HepG2 (cell line): Measurements from ENCODE around the gene CHPF. TPM values are rescaled to one million over a fixed set of nuclear protein-coding genes. Genes with fewer than 3 reads are reported as not detected.

ENCODE experiments used
- AGO1 ChIP-seq: fragments of 200-400 bp; formaldehyde crosslinking; IDR thresholded peaks from 2 replicates; pipeline ENCODE4 v1.6.1; 2017; ENCODE audit warnings: mild to moderate bottlenecking, low read depth, low read length, moderate library complexity; ENCODE audit not compliant: poor library complexity, severe bottlenecking
- ARNT2 ChIP-seq: sonication (generic); formaldehyde crosslinking; IDR thresholded peaks from 2 replicates; pipeline ENCODE4 v1.8.0; 2022; ENCODE audit warnings: mild to moderate bottlenecking, low read depth, missing genetic modification reagents, moderate library complexity
- ATF6 ChIP-seq: sonication (generic); formaldehyde crosslinking; conservative IDR thresholded peaks from 2 replicates; pipeline ENCODE4 v1.4.0; 2020; ENCODE audit warnings: missing genetic modification reagents
- BRD4 ChIP-seq: sonication (generic); formaldehyde crosslinking; IDR thresholded peaks from 2 replicates; pipeline ENCODE4 v1.4.0; 2020; ENCODE audit warnings: missing genetic modification reagents
- FOXO4 ChIP-seq: sonication (generic); formaldehyde crosslinking; conservative IDR thresholded peaks from 2 replicates; pipeline ENCODE4 v1.8.1; 2023; ENCODE audit warnings: missing genetic modification reagents
- MZF1 ChIP-seq: sonication (generic); formaldehyde crosslinking; IDR thresholded peaks from 2 replicates; pipeline ENCODE4 v1.8.1; 2023; ENCODE audit warnings: mild to moderate bottlenecking, missing genetic modification reagents, borderline replicate concordance
- REPIN1 ChIP-seq: sonication (generic); formaldehyde crosslinking; IDR thresholded peaks from 2 replicates; pipeline ENCODE4 v1.8.0; 2022; ENCODE audit warnings: missing genetic modification reagents, low read depth, mild to moderate bottlenecking, borderline replicate concordance
- SOX6 ChIP-seq, 2 experiments: fragments of 450-650 bp in 1 of 2; sonication (generic) in 1 of 2; formaldehyde crosslinking in 1 of 2; IDR thresholded peaks; 2 replicates each; pipeline versions ENCODE4 v1.4.0 to v1.6.1; 2017 to 2020; ENCODE audit warnings: antibody characterized with exemption in 1 of 2, mild to moderate bottlenecking in 1 of 2, missing genetic modification reagents in 1 of 2
- ZFP41 ChIP-seq: sonication (generic); formaldehyde crosslinking; IDR thresholded peaks from 2 replicates; pipeline ENCODE4 v1.4.0; 2020; ENCODE audit warnings: mild to moderate bottlenecking, missing genetic modification reagents, borderline replicate concordance
- ZKSCAN1 ChIP-seq: fragments of 150-350 bp; IDR thresholded peaks from 2 replicates; pipeline ENCODE4 v1.6.1; 2014; ENCODE audit warnings: low read length
- ZNF124 ChIP-seq: sonication (generic); formaldehyde crosslinking; IDR thresholded peaks from 2 replicates; pipeline ENCODE4 v1.4.0; 2020; ENCODE audit warnings: missing genetic modification reagents
- ZNF207 ChIP-seq: fragments of 450-650 bp; IDR thresholded peaks from 2 replicates; pipeline ENCODE4 v1.6.1; 2016; ENCODE audit warnings: antibody characterized with exemption, borderline replicate concordance
- ZNF264 ChIP-seq: sonication (generic); formaldehyde crosslinking; IDR thresholded peaks from 2 replicates; pipeline ENCODE4 v1.4.0; 2020; ENCODE audit warnings: missing genetic modification reagents
- ZNF282 ChIP-seq: fragments of 450-650 bp; IDR thresholded peaks from 2 replicates; pipeline ENCODE4 v1.6.1; 2018; ENCODE audit not compliant: partially characterized antibody
- ZNF30 ChIP-seq: sonication (generic); formaldehyde crosslinking; IDR thresholded peaks from 2 replicates; pipeline ENCODE4 v1.5.0; 2020; ENCODE audit warnings: mild to moderate bottlenecking, missing genetic modification reagents
- ZNF605 ChIP-seq: sonication (generic); formaldehyde crosslinking; IDR thresholded peaks from 2 replicates; pipeline ENCODE4 v1.8.0; 2022; ENCODE audit warnings: mild to moderate bottlenecking, missing genetic modification reagents
- ZNF670 ChIP-seq: sonication (generic); formaldehyde crosslinking; IDR thresholded peaks from 2 replicates; pipeline ENCODE4 v1.8.0; 2022; ENCODE audit warnings: mild to moderate bottlenecking, missing genetic modification reagents, borderline replicate concordance
- ZNF790 ChIP-seq: sonication (generic); formaldehyde crosslinking; IDR thresholded peaks from 2 replicates; pipeline ENCODE4 v1.8.0; 2022; ENCODE audit warnings: missing genetic modification reagents, mild to moderate bottlenecking, borderline replicate concordance
- ZSCAN20 ChIP-seq: sonication (generic); formaldehyde crosslinking; IDR thresholded peaks from 2 replicates; pipeline ENCODE4 v1.4.0; 2020; ENCODE audit warnings: missing genetic modification reagents, mild to moderate bottlenecking, borderline replicate concordance
- polyA plus RNA-seq, 8 experiments: library from polyadenylated mRNA; depleted of rRNA in 3 of 8; stranded (reverse) in 7 of 8; unstranded in 1 of 8; fragments of >200 nt; fragmentation: Illumina TruSeq in 4 of 8; extraction: Trizol in 4 of 8; gene quantifications; 2 replicates each; pipeline versions ENCODE4 v1.2.1 to v1.2.3, GENCODE V29; 2011 to 2016; ENCODE audit warnings: low read depth in 4 of 8, missing spikeins in 1 of 8, mixed read lengths in 1 of 8; ENCODE audit not compliant: insufficient read depth in 1 of 8
- total RNA-seq, 5 experiments: library from RNA; depleted of rRNA; stranded (reverse); fragments of >200 nt; fragmentation: Illumina TruSeq; extraction: Trizol; gene quantifications; 2 replicates each; pipeline ENCODE4 v1.2.3, GENCODE V29; 2016; ENCODE audit warnings: low read depth in 1 of 5
- TF ChIP-seq, protein P1 (sequence below): sonication (generic); formaldehyde crosslinking; IDR thresholded peaks from 2 replicates; pipeline ENCODE4 v1.4.0; 2020; ENCODE audit warnings: missing genetic modification reagents

The CHPF gene
- total and polyA plus RNA-seq, 2 of the 13 experiments (the other 11 are each of a cell fraction or from before 2014, with no cell fraction given), result 79.6 to 111 TPM

DNA sequence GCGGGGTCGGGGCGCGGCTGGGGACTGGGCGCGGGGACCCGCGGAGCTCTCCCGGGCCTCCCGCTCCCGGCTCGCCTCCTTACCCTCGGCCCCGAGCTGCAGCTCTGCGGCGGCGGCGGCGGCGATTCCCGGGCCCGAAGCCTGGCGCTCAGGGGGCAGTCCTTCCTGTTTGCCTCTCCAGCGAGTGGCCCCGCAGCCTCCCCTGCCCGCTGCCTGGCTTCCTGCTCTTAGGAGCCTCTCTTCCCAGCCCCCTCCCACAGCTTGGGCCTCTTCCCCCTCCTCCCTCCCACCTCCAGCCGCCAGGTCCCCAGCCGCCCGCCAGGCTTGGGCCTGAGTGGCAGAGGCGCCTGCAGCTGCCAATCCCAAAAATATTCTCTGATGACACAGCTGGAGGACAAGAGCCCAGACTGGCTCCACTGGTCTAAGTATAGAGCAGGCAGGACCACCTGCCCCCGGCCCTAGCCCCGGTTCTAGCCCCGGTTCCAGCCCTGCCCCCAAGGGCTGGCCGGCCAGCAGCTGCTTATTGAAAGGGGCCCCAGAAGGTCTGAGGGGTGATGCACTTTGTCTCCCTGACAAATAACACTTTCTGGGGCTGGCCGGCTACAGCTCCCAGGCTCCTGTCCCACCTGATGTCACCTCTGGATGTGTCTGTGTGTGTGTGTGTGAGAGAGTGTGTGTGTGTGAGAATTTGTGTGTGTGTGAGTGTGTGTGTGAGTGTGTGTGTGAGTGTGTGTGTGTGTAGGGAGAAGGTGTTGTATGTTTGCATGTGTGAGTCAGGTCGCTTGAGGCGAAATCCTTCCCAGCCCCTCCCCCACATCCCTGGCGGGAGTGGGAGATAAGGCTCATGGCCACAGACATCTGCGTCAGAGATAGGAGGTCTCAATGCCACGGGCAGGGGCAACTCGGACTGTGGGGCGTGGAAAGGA lies 28.0 kb upstream of the CHPF start, which contains the start of gene OBSL1 (continued):
- no peak; the same call in 1 of the 2 replicates for TF ChIP-seq ZNF264 (CRISPR knock-in tag)
- TF ChIP-seq ATF6 (CRISPR knock-in tag), result no peak
- no peak for TF ChIP-seq AGO1
- TF ChIP-seq ZSCAN20 (CRISPR knock-in tag), result no peak
- TF ChIP-seq, protein P1, sequence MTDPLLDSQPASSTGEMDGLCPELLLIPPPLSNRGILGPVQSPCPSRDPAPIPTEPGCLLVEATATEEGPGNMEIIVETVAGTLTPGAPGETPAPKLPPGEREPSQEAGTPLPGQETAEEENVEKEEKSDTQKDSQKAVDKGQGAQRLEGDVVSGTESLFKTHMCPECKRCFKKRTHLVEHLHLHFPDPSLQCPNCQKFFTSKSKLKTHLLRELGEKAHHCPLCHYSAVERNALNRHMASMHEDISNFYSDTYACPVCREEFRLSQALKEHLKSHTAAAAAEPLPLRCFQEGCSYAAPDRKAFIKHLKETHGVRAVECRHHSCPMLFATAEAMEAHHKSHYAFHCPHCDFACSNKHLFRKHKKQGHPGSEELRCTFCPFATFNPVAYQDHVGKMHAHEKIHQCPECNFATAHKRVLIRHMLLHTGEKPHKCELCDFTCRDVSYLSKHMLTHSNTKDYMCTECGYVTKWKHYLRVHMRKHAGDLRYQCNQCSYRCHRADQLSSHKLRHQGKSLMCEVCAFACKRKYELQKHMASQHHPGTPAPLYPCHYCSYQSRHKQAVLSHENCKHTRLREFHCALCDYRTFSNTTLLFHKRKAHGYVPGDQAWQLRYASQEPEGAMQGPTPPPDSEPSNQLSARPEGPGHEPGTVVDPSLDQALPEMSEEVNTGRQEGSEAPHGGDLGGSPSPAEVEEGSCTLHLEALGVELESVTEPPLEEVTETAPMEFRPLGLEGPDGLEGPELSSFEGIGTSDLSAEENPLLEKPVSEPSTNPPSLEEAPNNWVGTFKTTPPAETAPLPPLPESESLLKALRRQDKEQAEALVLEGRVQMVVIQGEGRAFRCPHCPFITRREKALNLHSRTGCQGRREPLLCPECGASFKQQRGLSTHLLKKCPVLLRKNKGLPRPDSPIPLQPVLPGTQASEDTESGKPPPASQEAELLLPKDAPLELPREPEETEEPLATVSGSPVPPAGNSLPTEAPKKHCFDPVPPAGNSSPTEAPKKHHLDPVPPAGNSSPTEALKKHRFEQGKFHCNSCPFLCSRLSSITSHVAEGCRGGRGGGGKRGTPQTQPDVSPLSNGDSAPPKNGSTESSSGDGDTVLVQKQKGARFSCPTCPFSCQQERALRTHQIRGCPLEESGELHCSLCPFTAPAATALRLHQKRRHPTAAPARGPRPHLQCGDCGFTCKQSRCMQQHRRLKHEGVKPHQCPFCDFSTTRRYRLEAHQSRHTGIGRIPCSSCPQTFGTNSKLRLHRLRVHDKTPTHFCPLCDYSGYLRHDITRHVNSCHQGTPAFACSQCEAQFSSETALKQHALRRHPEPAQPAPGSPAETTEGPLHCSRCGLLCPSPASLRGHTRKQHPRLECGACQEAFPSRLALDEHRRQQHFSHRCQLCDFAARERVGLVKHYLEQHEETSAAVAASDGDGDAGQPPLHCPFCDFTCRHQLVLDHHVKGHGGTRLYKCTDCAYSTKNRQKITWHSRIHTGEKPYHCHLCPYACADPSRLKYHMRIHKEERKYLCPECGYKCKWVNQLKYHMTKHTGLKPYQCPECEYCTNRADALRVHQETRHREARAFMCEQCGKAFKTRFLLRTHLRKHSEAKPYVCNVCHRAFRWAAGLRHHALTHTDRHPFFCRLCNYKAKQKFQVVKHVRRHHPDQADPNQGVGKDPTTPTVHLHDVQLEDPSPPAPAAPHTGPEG, result no peak; the same call in 1 of the 2 replicates
- TF ChIP-seq ZKSCAN1, result no peak
- no peak; the same call in 1 of the 2 replicates for TF ChIP-seq ZFP41 (CRISPR knock-in tag)
- no peak for TF ChIP-seq ZNF282
- TF ChIP-seq ZNF30 (CRISPR knock-in tag), result no peak
- TF ChIP-seq FOXO4 (CRISPR knock-in tag), result no peak
- TF ChIP-seq ARNT2 (CRISPR knock-in tag), result peak; percentile 77
- no peak for TF ChIP-seq SOX6 (IDR thresholded peaks at IDR 0.05)
- TF ChIP-seq SOX6 (CRISPR knock-in tag; IDR thresholded peaks at IDR 0.05), result peak; percentile 81
- no peak for TF ChIP-seq MZF1 (CRISPR knock-in tag)
- peak; percentile 44; the same call in 1 of the 2 replicates for TF ChIP-seq ZNF124
- no peak for TF ChIP-seq ZNF207
- TF ChIP-seq ZNF670 (CRISPR knock-in tag), result no peak
- peak; percentile 63; the same call in 1 of the 2 replicates for TF ChIP-seq REPIN1 (CRISPR knock-in tag)
- peak; percentile 12; the same call in 1 of the 2 replicates for TF ChIP-seq BRD4 (CRISPR knock-in tag)
- TF ChIP-seq ZNF790, result no peak
- TF ChIP-seq ZNF605 (CRISPR knock-in tag), result peak; percentile 93
